CD14-positive monocyte (primary cell): Measurements from ENCODE around the gene ABCB6. TPM values are rescaled to one million over a fixed set of nuclear protein-coding genes. Genes with fewer than 3 reads are reported as not detected.
"Not testable (repeated sequence)": the region's sequence is repeated elsewhere in the genome, so short reads cannot be mapped to it uniquely, and the experiment has no call there.

Experiments used
- DNase-seq, 3 donors: peaks; one replicate each; pipeline ENCODE4 v3.0.0-alpha.2; 2011 to 2022
- H2AFZ ChIP-seq: 2 replicates; pipeline ENCODE4 v1.6.0; 2012; ENCODE audit warnings: mild to moderate bottlenecking, low read depth, low read length, inconsistent platforms; ENCODE audit not compliant: insufficient read depth, poor library complexity, severe bottlenecking
- H3K27ac ChIP-seq, 2 donors: 1 replicate in 1 of 2; 2 replicates in 1 of 2; pipeline ENCODE4 v1.5.1; 2012 to 2013; ENCODE audit warnings: low read length in 2 of 2, control low read depth in 1 of 2, inconsistent platforms in 1 of 2, low read depth in 1 of 2, mild to moderate bottlenecking in 1 of 2
- H3K27me3 ChIP-seq, 2 donors: one replicate each; pipeline versions ENCODE4 v1.6.0 to v1.6.1; 2011 to 2013; ENCODE audit warnings: low read length in 2 of 2; ENCODE audit not compliant: control insufficient read depth in 2 of 2, insufficient read depth in 2 of 2
- H3K36me3 ChIP-seq, 2 donors: replicated peaks in 1 of 2; 1 replicate in 1 of 2; 2 replicates in 1 of 2; pipeline versions ENCODE4 v1.5.1 to v1.6.1; 2012 to 2013; ENCODE audit warnings: low read length in 2 of 2, control low read depth in 1 of 2, inconsistent platforms in 1 of 2, mild to moderate bottlenecking in 1 of 2; ENCODE audit not compliant: insufficient read depth in 2 of 2, control insufficient read depth in 1 of 2
- H3K4me1 ChIP-seq, 2 donors: 1 replicate in 1 of 2; 2 replicates in 1 of 2; pipeline versions ENCODE4 v1.5.1 to v1.6.1; 2012 to 2013; ENCODE audit warnings: low read length in 2 of 2, control low read depth in 1 of 2, inconsistent platforms in 1 of 2, mild to moderate bottlenecking in 1 of 2, moderate library complexity in 1 of 2; ENCODE audit not compliant: insufficient read depth in 2 of 2, control insufficient read depth in 1 of 2
- H3K4me2 ChIP-seq: replicated peaks from 2 replicates; pipeline ENCODE3; 2012; ENCODE audit warnings: low read length, moderate library complexity, mild to moderate bottlenecking; ENCODE audit not compliant: poor library complexity, severe bottlenecking; ENCODE audit errors: extremely low read depth
- H3K4me3 ChIP-seq, 3 experiments: fragments of 200-600 bp in 1 of 3; sonication (generic) in 1 of 3; replicated peaks in 1 of 3; 1 replicate in 2 of 3; 2 replicates in 1 of 3; pipeline ENCODE4 v1.5.1; 2011 to 2013; ENCODE audit warnings: low read length in 3 of 3, mild to moderate bottlenecking in 3 of 3, control low read depth in 2 of 3, low read depth in 2 of 3, inconsistent platforms in 1 of 3, moderate library complexity in 1 of 3
- H3K79me2 ChIP-seq: 2 replicates; pipeline ENCODE4 v1.6.0; 2012; ENCODE audit warnings: mild to moderate bottlenecking, control low read depth, inconsistent platforms, low read length, moderate library complexity; ENCODE audit not compliant: insufficient read depth
- H3K9ac ChIP-seq: 2 replicates; pipeline ENCODE4 v1.6.0; 2017; ENCODE audit warnings: low read length, mild to moderate bottlenecking; ENCODE audit not compliant: insufficient read depth, poor library complexity, severe bottlenecking
- H3K9me3 ChIP-seq, 2 donors: replicated peaks in 1 of 2; 1 replicate in 1 of 2; 2 replicates in 1 of 2; pipeline versions ENCODE4 v1.5.1 to v1.6.1; 2012 to 2013; ENCODE audit warnings: low read length in 2 of 2, control low read depth in 1 of 2; ENCODE audit not compliant: control insufficient read depth in 1 of 2, insufficient read depth in 1 of 2
- H4K20me1 ChIP-seq: 2 replicates; pipeline ENCODE4 v1.6.0; 2012; ENCODE audit warnings: mild to moderate bottlenecking, low read length, control low read depth, moderate library complexity; ENCODE audit not compliant: insufficient read depth
- H3K27ac Mint-ChIP-seq, 7 donors: one replicate each; pipeline ENCODE4 v1.8.0; 2020; ENCODE audit warnings: mild to moderate bottlenecking in 7 of 7, mixed read lengths in 7 of 7, moderate library complexity in 6 of 7, inconsistent platforms in 2 of 7
- H3K27me3 Mint-ChIP-seq, 3 donors: one replicate each; pipeline ENCODE4 v1.8.0; 2021 to 2022; ENCODE audit warnings: low read depth in 3 of 3, mild to moderate bottlenecking in 3 of 3, mixed read lengths in 3 of 3, moderate library complexity in 3 of 3, inconsistent platforms in 1 of 3
- H3K36me3 Mint-ChIP-seq, 2 donors: one replicate each; pipeline ENCODE4 v1.8.0; 2020; ENCODE audit warnings: mixed read lengths in 2 of 2, inconsistent platforms in 1 of 2, mild to moderate bottlenecking in 1 of 2
- H3K4me1 Mint-ChIP-seq: one replicate; pipeline ENCODE4 v1.8.0; 2020; ENCODE audit warnings: mild to moderate bottlenecking, mixed read lengths
- H3K4me3 Mint-ChIP-seq, 2 donors: one replicate each; pipeline ENCODE4 v1.8.0; 2020; ENCODE audit warnings: mild to moderate bottlenecking in 2 of 2, mixed read lengths in 2 of 2, moderate library complexity in 1 of 2
- H3K9me3 Mint-ChIP-seq, 7 donors: one replicate each; pipeline ENCODE4 v1.8.0; 2020 to 2022; ENCODE audit warnings: mixed read lengths in 7 of 7, mild to moderate bottlenecking in 6 of 7, moderate library complexity in 6 of 7, inconsistent platforms in 2 of 7
- CTCF ChIP-seq: fragments of 200-600 bp; IDR thresholded peaks from one replicate; pipeline ENCODE4 v1.8.0; 2022; ENCODE audit warnings: antibody characterized with exemption, mild to moderate bottlenecking
- WGBS: methylation state at CpG from one replicate; pipeline ENCODE4 v1.1.5; 2013; ENCODE audit warnings: missing lambda C conversion rate; ENCODE audit not compliant: insufficient coverage; 5-methylcytosine and 5-hydroxymethylcytosine counted together
- intact Hi-C, 2 donors: fragments of 100-400 bp; cut with micrococcal nuclease; formaldehyde crosslinking; loops; one replicate each; pipeline versions ENCODE4 v1.15.0 to v1.15.1; 2023
- polyA plus RNA-seq, 3 donors: library from polyadenylated mRNA; depleted of rRNA in 1 of 3; unstranded in 2 of 3; stranded (reverse) in 1 of 3; fragments of 300-500 nt in 2 of 3; fragments of >200 nt in 1 of 3; fragmentation: Illumina TruSeq in 2 of 3; gene quantifications; 1 replicate in 2 of 3; 2 replicates in 1 of 3; pipeline ENCODE4 v1.2.3, GENCODE V29; 2012 to 2021

Gene ABCB6
- polyA plus RNA-seq, 3 donors: 0.28 to 4.8 (median 0.58) TPM

GRCh38 chr2:219200502-219201326, 18.0 kb downstream of the ABCB6 start:
- H3K4me3 Mint-ChIP-seq, H3K27ac ChIP-seq, H3K27me3 ChIP-seq, H3K9me3 ChIP-seq, H2AFZ ChIP-seq, H3K36me3 ChIP-seq, intact Hi-C loops, DNase-seq, H3K4me2 ChIP-seq, H3K9ac ChIP-seq, H3K4me1 ChIP-seq, H3K9me3 Mint-ChIP-seq, H3K4me3 ChIP-seq, H3K79me2 ChIP-seq, H4K20me1 ChIP-seq, H3K4me1 Mint-ChIP-seq, H3K36me3 Mint-ChIP-seq: not testable (repeated sequence)
- Mint-ChIP-seq H3K27ac (peak overlapping the region in 1 of 7 donors; percentile 37), H3K27me3 (peaks cover 3 to 17% (median 16%) of the 10 kb centered on the region in 3 donors)
- 78% methylated on average over 17 of the region's 26 CpGs for WGBS

GRCh38 chr2:219199470-219200211, 19.1 kb downstream of the ABCB6 start:
- H3K4me3 ChIP-seq: no peak overlapping the region
- H3K4me2 ChIP-seq: no peak overlapping the region
- no peaks in the 10 kb centered on the region for H3K79me2 ChIP-seq
- no peaks in the 10 kb centered on the region for H3K36me3 ChIP-seq
- no peak overlapping the region for H3K27ac ChIP-seq
- H2AFZ ChIP-seq: no peak overlapping the region
- intact Hi-C loops: no loop called here
- Mint-ChIP-seq H3K4me3 (no peak overlapping the region), H3K27ac (no peak overlapping the region), H3K9me3 (peaks cover 2 to 6% (median 4%) of the 10 kb centered on the region in 7 donors), H3K27me3 (peaks cover 3 to 19% (median 16%) of the 10 kb centered on the region in 3 donors), H3K4me1 (no peaks in the 10 kb centered on the region), H3K36me3 (peaks cover 0 to 2% of the 10 kb centered on the region in 2 donors)
- WGBS: 96% methylated on average over 2 of the region's 12 CpGs
- H3K27me3 ChIP-seq: no peaks in the 10 kb centered on the region
- H3K4me1 ChIP-seq: no peaks in the 10 kb centered on the region
- H3K9me3 ChIP-seq: peaks cover 0 to 4% of the 10 kb centered on the region in 2 donors
- H3K9ac ChIP-seq: no peak overlapping the region
- no peaks in the 10 kb centered on the region for H4K20me1 ChIP-seq
- TF ChIP-seq CTCF: no peak
- DNase-seq: no peak
